GM12891 (cell line): ENCODE results near the gene XK.

Experiments
- DNase-seq: peaks from one replicate; pipeline ENCODE4 v3.0.0; 2011; ENCODE audit warnings: low spot score; ENCODE audit not compliant: insufficient read length
- FAIRE-seq: peaks from 2 replicates; lab custom pipeline; 2011; peaks lifted over from hg19 to GRCh38; lab: Jason Lieb, UNC
- PAX5 ChIP-seq: IDR thresholded peaks from 2 replicates; pipeline ENCODE4 v1.6.1; 2011; ENCODE audit warnings: low read length, moderate library complexity, mild to moderate bottlenecking; ENCODE audit not compliant: insufficient read depth, severe bottlenecking
- POLR2A ChIP-seq: IDR thresholded peaks from 2 replicates; pipeline ENCODE4 v1.6.1; 2011; ENCODE audit warnings: low read depth, low read length, control low read depth
- POLR2AphosphoS5 ChIP-seq: IDR thresholded peaks from 2 replicates; pipeline ENCODE4 v1.6.1; 2011; ENCODE audit warnings: low read depth, low read length, control low read depth
- POU2F2 ChIP-seq: IDR thresholded peaks from 2 replicates; pipeline ENCODE4 v1.6.1; 2011; ENCODE audit warnings: low read depth, mild to moderate bottlenecking, control low read depth, low read length, moderate library complexity
- SPI1 ChIP-seq: IDR thresholded peaks from 2 replicates; pipeline ENCODE4 v1.6.1; 2011; ENCODE audit warnings: low read depth, low read length, control low read depth
- TAF1 ChIP-seq: IDR thresholded peaks from 2 replicates; pipeline ENCODE4 v1.6.1; 2011; ENCODE audit warnings: low read depth, low read length, control low read depth

The XK gene

GRCh38 chrX:37746218-37746941, 60.8 kb downstream of the XK start:
- DNase-seq = no peak
- peak; percentile 99 for FAIRE-seq
- TF ChIP-seq TAF1 (no peak), SPI1 (no peak), POU2F2 (no peak), POLR2A (no peak), PAX5 (no peak), POLR2AphosphoS5 (no peak)

DNA sequence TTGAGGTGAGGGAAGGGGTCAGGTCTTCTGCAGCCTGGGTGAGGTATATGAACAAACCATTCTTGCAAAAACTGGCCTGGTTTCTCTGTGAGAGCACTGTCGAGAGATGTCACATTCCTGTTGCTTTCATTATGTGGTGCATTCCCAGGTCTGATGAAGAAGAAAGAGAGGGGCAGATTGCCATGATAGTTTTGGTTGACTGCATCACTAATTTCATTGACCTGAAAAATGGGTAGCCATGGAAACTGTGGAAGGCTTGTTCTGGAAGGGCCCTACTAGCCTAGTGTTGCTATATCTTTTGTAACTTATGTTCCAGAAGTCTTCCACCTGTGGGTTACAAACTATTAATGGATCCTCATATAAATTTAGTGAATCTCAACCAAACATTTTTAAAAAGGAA, 61.4 kb downstream of the XK start:
- no peak for DNase-seq
- TF ChIP-seq POU2F2 (no peak), SPI1 (no peak), PAX5 (no peak), POLR2AphosphoS5 (no peak), POLR2A (no peak), TAF1 (no peak)

DNA sequence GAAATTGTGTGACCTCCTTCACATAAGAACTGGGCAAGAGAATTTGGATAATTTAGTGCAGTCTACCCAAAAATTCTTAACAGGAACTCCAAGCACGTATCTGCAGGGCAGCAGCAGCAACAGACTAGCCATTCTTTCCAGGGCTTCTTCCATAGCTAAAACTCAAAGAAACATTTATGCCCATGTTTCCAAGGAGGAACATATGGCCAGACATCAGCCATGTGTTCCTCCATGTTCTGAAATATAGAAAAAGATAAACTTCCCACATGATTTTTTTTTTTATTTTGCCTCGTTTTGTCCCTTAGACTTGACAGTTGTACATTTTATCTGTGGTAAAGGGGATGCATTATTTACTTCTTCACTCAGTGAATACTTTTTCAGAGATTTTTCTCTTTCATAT, 66.7 kb downstream of the XK start:
- DNase-seq (no peak), FAIRE-seq (peak; percentile 5)
- TF ChIP-seq PAX5 = no peak
- TF ChIP-seq POU2F2 = no peak
- no peak for TF ChIP-seq POLR2A
- no peak for TF ChIP-seq SPI1
- TF ChIP-seq TAF1 = no peak
- TF ChIP-seq POLR2AphosphoS5 = no peak

More for the DNA sequence above, 61.4 kb downstream of the XK start:
- no peak for FAIRE-seq

GRCh38 chrX:37752936-37753335, 67.3 kb downstream of the XK start:
- no peak for DNase-seq
- no peak for TF ChIP-seq PAX5
- no peak for TF ChIP-seq POLR2A
- no peak for TF ChIP-seq SPI1
- TF ChIP-seq TAF1 = no peak
- no peak for TF ChIP-seq POU2F2
- no peak for TF ChIP-seq POLR2AphosphoS5
- no peak for FAIRE-seq

- DNase-seq (no peak), FAIRE-seq (peak; percentile 94)
- TF ChIP-seq POLR2AphosphoS5 (no peak), PAX5 (no peak), SPI1 (0 out of 2 replicates have a peak, but pooled peaks have one; percentile 32), POLR2A (no peak)
These were observed 67.8 kb downstream of the XK start for GRCh38 chrX:37753384-37753783.

- FAIRE-seq (peak; percentile 93), DNase-seq (no peak)
- TF ChIP-seq TAF1 (no peak), POLR2A (no peak), PAX5 (no peak), POU2F2 (no peak), SPI1 (0 out of 2 replicates have a peak, but pooled peaks have one; percentile 14), POLR2AphosphoS5 (no peak)
These were observed 68.9 kb downstream of the XK start for GRCh38 chrX:37754516-37754915.

DNA sequence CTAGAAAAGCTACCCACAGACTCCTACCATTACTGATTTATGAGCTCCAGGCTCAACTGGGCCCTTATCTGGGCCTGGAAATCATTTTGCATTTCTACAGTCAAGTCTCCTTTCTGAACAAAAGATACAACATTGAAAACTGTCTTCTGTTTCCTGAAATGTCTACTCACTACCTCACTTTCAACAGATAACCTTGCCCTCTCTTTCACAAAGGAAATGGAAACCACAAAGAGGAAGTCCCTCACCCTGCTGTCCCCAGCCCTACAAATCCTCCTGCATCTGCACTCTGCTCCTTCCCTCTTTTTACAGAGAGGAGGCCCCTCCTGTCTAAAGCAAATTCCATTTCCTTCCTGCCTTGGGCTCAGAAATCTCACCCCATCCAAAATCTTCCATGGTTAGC, 69.4 kb downstream of the XK start:
- DNase-seq = no peak
- TF ChIP-seq POLR2AphosphoS5 (no peak), POU2F2 (no peak), SPI1 (peak; percentile 95), TAF1 (no peak)
- peak; percentile 94 for FAIRE-seq

- FAIRE-seq (peak; percentile 65), DNase-seq (no peak)
- TF ChIP-seq SPI1 (no peak), POLR2AphosphoS5 (no peak), POLR2A (no peak), PAX5 (no peak), POU2F2 (no peak), TAF1 (no peak)
These were observed 71.5 kb downstream of the XK start for GRCh38 chrX:37757082-37757481.

GRCh38 chrX:37759351-37759750, 73.8 kb downstream of the XK start:
- TF ChIP-seq SPI1 = no peak
- TF ChIP-seq TAF1 = no peak
- TF ChIP-seq POLR2AphosphoS5 = no peak
- TF ChIP-seq PAX5 = no peak
- TF ChIP-seq POU2F2 = no peak
- no peak for TF ChIP-seq POLR2A
- DNase-seq (no peak), FAIRE-seq (peak; percentile 71)

- TF ChIP-seq SPI1 = no peak
- FAIRE-seq (peak; percentile 80), DNase-seq (no peak)
These were observed 74.4 kb downstream of the XK start for GRCh38 chrX:37759878-37760418.
